Forelimb muscle (tissue), 1 donor: ENCODE data around the gene OSR1. TPM values are rescaled to one million over a fixed set of nuclear protein-coding genes. Genes with fewer than 3 reads are reported as not detected.
"Not testable (repeated sequence)": the region's sequence is repeated elsewhere in the genome, so short reads cannot be mapped to it uniquely, and the experiment has no call there.

Experiments
- DNase-seq: peaks from one replicate; pipeline ENCODE4 v3.0.0-alpha.2; 2013; ENCODE audit warnings: low read depth
- polyA plus RNA-seq: library from polyadenylated mRNA; unstranded; fragments of 120-200 nt; gene quantifications from one replicate; pipeline ENCODE4 v1.2.1, GENCODE V29; 2013; ENCODE audit not compliant: insufficient read length

The OSR1 gene
- polyA plus RNA-seq, 1 donor = 15.8 TPM

- DNase-seq = no peak
These were observed 25.9 kb downstream of the OSR1 start for GRCh38 chr2:19332503-19332902.

GRCh38 chr2:19331450-19331849 is 27.0 kb downstream of the OSR1 start:
- no peak for DNase-seq

DNA sequence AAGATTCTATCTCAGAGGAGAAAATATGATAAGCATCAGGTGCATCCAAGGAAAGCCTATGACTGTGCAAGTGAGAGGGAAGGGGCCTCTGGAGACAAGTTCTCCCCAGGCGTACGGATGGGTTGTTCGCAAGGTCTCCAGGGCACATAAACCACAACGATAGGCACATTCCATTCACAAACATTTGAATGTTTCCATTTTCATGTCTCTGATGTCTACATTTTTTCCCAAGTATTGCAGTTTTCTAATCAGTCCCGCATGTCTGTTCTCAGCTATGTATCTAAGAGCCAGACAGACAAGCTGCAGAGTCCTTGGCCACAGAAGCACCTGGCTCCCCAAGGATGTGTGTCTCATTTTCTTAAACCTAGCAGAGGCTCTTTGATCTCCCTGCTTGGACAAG is 28.0 kb downstream of the OSR1 start:
- DNase-seq = no peak

DNA sequence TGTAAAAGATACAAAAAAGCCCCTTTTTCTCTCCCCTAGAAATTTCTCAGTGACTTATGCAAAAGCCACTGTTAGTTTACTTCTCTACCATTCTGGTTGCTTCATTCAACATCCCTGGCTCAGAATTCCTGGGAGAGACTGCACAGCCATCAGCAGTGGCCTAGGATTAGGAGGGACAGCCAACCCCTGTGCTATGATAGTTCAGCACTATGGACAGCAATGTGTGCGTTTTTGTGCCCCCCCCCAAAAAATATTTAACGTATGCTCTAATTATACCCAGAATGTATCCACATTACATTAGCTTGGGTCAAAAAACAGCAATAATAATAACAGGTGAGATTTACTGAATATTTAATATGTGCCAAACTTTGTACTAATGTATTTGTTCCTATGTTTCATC is 29.0 kb downstream of the OSR1 start:
- no peak for DNase-seq

GRCh38 chr2:19327496-19327895 is 30.9 kb downstream of the OSR1 start:
- DNase-seq = no peak

DNA sequence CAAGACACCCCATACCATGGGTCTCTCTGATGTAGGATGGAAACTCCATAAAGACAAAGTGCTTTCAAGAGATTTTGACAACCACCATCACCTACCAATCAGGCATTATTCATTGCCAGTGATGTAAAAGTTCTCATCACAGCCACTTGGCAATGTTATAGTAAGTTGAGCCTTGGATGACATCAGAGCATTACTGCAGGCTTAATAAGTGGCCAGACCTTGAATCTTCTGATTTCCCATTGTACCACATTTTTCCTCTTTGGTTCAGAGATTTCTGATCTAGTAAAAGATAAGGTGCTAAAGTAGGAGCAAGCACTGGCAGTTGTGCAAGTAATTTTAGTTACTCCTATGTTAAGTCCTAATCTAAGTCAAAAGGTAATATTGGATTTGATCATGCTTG is 36.5 kb downstream of the OSR1 start:
- DNase-seq = no peak

GRCh38 chr2:19320813-19321212 is 37.6 kb downstream of the OSR1 start:
- DNase-seq = no peak

GRCh38 chr2:19319698-19320097 is 38.7 kb downstream of the OSR1 start:
- no peak for DNase-seq

- DNase-seq = no peak
These were observed 39.4 kb downstream of the OSR1 start for GRCh38 chr2:19319064-19319463.

GRCh38 chr2:19313553-19313952 is 44.9 kb downstream of the OSR1 start:
- DNase-seq = no peak

- DNase-seq = no peak
These were observed 45.5 kb downstream of the OSR1 start for GRCh38 chr2:19312949-19313348.

- not testable (repeated sequence) for DNase-seq
These were observed 52.4 kb downstream of the OSR1 start for GRCh38 chr2:19306065-19306464.

DNA sequence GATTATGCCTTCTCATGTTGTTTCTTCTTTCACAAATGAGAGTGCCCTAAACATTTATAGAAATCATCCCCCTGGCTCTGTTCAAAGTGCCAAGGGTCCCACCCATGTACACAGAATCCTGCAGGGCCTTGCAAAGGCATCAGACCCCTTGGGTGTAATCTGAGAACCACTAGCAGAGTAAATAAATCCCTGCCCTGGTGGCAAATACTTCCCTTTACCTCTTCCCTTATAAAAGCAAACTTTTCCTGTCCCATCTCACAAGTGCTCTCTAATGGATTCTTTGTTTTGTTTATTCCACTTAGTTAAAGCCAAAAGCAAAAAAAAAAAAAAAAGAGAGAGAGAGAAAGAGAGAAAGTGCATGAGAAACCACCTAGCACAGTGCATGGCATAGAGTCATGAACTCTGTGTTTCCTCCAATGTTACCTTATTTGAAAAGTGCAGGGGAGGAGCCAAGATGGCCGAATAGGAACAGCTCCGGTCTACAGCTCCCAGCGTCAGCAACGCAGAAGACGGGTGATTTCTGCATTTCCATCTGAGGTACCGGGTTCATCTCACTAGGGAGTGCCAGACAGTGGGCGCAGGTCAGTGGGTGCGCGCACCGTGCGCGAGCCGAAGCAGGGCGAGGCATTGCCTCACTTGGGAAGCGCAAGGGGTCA is 52.9 kb downstream of the OSR1 start:
- DNase-seq = not testable (repeated sequence)

GRCh38 chr2:19301706-19302105 is 56.7 kb downstream of the OSR1 start:
- no peak for DNase-seq
